Osteoblast (primary cell): ENCODE results near the gene NIPA2. TPM values are rescaled to one million over a fixed set of nuclear protein-coding genes. Genes with fewer than 3 reads are reported as not detected.

Experiments used
- DNase-seq: peaks from one replicate; pipeline ENCODE4 v3.0.0; 2011; ENCODE audit warnings: low spot score, mixed read lengths; ENCODE audit not compliant: insufficient read length; ENCODE audit errors: missing footprints
- H2AFZ ChIP-seq: 2 replicates; pipeline ENCODE4 v1.6.0; 2011; ENCODE audit warnings: mild to moderate bottlenecking, low read length
- H3K27ac ChIP-seq: 2 replicates; pipeline ENCODE4 v1.5.1; 2011; ENCODE audit warnings: mild to moderate bottlenecking, low read depth, low read length, moderate library complexity
- H3K27me3 ChIP-seq: 2 replicates; pipeline ENCODE4 v1.6.0; 2012; ENCODE audit warnings: mild to moderate bottlenecking, control low read depth, inconsistent platforms, low read length, moderate library complexity; ENCODE audit not compliant: insufficient read depth
- H3K36me3 ChIP-seq: 2 replicates; pipeline ENCODE4 v1.5.1; 2011; ENCODE audit warnings: mild to moderate bottlenecking, low read length, control low read depth, moderate library complexity; ENCODE audit not compliant: insufficient read depth
- H3K4me1 ChIP-seq: 2 replicates; pipeline ENCODE4 v1.5.1; 2011; ENCODE audit warnings: mild to moderate bottlenecking, low read length, control low read depth, moderate library complexity; ENCODE audit not compliant: insufficient read depth
- H3K4me2 ChIP-seq: 2 replicates; pipeline ENCODE4 v1.6.0; 2011; ENCODE audit warnings: mild to moderate bottlenecking, low read length; ENCODE audit not compliant: insufficient read depth
- H3K4me3 ChIP-seq: fragments of 200-600 bp; sonication (generic); 3 replicates; pipeline ENCODE4 v1.5.1; 2012; ENCODE audit warnings: mild to moderate bottlenecking, low read length, inconsistent platforms; ENCODE audit not compliant: insufficient read depth
- H3K79me2 ChIP-seq: 2 replicates; pipeline ENCODE4 v1.6.0; 2012; ENCODE audit warnings: mild to moderate bottlenecking, low read length, control low read depth, inconsistent platforms; ENCODE audit not compliant: insufficient read depth
- H3K9me3 ChIP-seq: 2 replicates; pipeline ENCODE4 v1.5.1; 2011; ENCODE audit warnings: low read depth, low read length, control low read depth
- H4K20me1 ChIP-seq: 2 replicates; pipeline ENCODE4 v1.6.0; 2012; ENCODE audit warnings: mild to moderate bottlenecking, low read length, control low read depth; ENCODE audit not compliant: insufficient read depth
- total RNA-seq: library from RNA; depleted of rRNA; stranded (reverse); fragments of >200 nt; gene quantifications from 2 replicates; pipeline ENCODE4 v1.2.3, GENCODE V29; 2012
- TF ChIP-seq, protein P1 (sequence below): IDR thresholded peaks from 2 replicates; pipeline ENCODE4 v1.5.1; 2011; ENCODE audit warnings: mild to moderate bottlenecking, low read depth, low read length, moderate library complexity; ENCODE audit errors: extremely low read depth

The NIPA2 gene
- total RNA-seq, 1 donor = 50.3 TPM

DNA sequence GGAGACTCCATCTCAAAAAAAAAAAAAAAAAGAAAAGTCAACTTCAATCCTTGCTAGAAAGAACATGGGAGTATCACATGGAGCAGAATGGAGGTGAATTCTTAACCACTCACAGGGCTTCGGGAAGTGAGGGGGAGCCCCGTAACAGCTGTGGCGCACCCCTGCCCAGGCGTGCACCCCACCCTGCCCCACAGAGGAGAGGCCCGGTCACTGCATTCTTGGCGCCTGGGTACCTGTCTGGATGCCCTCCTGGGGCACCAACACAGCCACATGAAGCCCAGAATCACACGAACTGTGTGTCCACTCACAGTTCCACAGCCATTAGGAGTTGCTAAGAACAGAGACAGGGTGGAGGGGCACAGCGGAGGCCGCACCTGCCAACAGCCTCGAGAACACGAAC, 51.8 kb downstream of the NIPA2 start:
- TF ChIP-seq, protein P1, sequence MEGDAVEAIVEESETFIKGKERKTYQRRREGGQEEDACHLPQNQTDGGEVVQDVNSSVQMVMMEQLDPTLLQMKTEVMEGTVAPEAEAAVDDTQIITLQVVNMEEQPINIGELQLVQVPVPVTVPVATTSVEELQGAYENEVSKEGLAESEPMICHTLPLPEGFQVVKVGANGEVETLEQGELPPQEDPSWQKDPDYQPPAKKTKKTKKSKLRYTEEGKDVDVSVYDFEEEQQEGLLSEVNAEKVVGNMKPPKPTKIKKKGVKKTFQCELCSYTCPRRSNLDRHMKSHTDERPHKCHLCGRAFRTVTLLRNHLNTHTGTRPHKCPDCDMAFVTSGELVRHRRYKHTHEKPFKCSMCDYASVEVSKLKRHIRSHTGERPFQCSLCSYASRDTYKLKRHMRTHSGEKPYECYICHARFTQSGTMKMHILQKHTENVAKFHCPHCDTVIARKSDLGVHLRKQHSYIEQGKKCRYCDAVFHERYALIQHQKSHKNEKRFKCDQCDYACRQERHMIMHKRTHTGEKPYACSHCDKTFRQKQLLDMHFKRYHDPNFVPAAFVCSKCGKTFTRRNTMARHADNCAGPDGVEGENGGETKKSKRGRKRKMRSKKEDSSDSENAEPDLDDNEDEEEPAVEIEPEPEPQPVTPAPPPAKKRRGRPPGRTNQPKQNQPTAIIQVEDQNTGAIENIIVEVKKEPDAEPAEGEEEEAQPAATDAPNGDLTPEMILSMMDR = no peak
- Histone ChIP-seq H3K9me3 (no peaks in the 10 kb centered on the region), H3K4me2 (no peak overlapping the region), H3K27ac (no peak overlapping the region), H4K20me1 (peaks cover 12% of the 10 kb centered on the region), H3K79me2 (peaks cover 2% of the 10 kb centered on the region), H2AFZ (no peak overlapping the region), H3K4me3 (no peak overlapping the region), H3K4me1 (peaks cover 15% of the 10 kb centered on the region), H3K36me3 (peaks cover 25% of the 10 kb centered on the region), H3K27me3 (no peaks in the 10 kb centered on the region)
- DNase-seq = no peak

DNA sequence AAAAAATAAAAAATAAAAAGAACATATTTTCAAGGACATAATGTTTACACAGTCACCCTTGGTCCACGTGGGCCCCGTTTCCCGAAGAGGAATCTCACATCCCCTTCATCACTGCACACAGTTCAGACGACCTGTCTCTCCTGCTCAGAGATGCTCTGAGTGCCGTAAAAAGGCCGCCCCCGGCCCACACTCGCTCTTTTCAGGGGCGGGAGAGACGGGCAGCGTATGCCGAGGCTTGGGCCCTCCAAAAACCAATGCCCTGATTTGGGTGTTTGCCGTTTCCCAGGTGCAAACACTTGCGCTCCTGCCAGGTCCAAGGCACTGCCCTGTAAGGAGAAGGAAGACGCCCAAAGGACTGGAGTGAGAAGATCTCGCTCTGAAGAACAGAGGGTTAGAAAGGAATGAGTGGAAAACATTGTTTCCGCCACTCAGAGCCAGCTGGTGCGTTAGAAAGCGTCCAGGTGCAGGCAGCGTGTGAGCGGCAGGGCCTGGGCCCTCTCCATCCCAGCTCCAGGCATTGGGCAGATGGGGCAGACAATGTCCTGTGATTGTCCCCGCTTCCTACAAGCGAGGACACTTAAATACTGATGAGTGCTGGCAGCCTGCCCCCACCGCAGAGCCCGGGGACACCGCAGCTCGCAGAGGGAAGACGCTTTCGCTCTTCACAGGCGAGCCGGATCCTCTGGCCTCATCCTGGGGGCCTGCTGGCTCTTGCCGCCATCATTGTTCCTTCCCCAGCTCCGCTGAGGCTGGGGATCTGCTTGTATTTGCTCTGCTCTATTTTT, 53.2 kb downstream of the NIPA2 start:
- Histone ChIP-seq H3K4me3 (no peak overlapping the region), H3K79me2 (peaks cover 2% of the 10 kb centered on the region), H3K9me3 (no peaks in the 10 kb centered on the region), H3K4me2 (no peak overlapping the region), H3K27ac (no peak overlapping the region), H3K27me3 (no peaks in the 10 kb centered on the region), H3K36me3 (peaks cover 25% of the 10 kb centered on the region), H4K20me1 (peaks cover 12% of the 10 kb centered on the region), H2AFZ (no peak overlapping the region), H3K4me1 (peaks cover 15% of the 10 kb centered on the region)
- DNase-seq = no peak
- TF ChIP-seq, protein P1 = no peak

DNA sequence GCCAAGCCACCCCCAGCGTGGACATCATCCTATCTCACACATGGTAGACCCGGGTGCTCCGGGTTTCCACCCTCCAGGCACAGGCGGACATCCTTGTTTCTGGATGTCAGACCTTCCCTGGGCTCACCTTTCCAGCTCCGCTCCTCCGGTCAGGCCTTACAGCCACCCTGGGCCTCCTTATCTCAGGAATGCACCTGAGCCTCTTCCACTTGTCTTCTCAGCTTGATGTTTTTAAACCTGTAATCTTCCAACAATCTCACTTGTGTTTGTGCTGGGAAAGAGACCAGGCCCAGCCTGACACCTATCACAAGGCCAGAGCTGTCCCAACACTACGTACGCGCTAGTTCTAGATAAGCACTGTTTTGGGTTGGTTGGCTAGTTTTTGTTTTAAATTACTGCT, 53.9 kb downstream of the NIPA2 start:
- Histone ChIP-seq H3K4me1 (peaks cover 12% of the 10 kb centered on the region), H4K20me1 (peaks cover 7% of the 10 kb centered on the region), H3K36me3 (peaks cover 25% of the 10 kb centered on the region), H3K9me3 (no peaks in the 10 kb centered on the region), H3K27me3 (no peaks in the 10 kb centered on the region), H3K4me2 (no peak overlapping the region), H3K27ac (no peak overlapping the region), H3K4me3 (no peak overlapping the region), H2AFZ (no peak overlapping the region), H3K79me2 (peaks cover 2% of the 10 kb centered on the region)
- TF ChIP-seq, protein P1 = no peak
- DNase-seq = no peak

DNA sequence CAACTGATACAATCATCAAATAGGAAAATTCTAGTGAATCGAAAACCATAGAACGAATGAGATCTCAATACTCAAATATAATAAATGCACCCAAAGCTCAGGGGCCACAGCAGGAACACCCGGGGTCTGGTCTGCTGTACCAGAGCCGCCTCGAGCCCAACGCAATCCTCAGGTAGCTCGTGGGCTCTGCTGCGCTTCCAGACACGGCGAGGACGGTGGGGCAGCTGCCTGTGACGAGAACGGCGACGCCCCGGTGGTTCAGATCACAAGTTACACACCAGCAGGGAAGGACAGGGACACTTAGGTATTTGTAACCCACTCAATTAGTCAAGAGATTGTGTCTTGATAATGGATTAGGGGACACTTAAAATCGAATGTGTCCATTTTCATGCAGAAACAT, 54.6 kb downstream of the NIPA2 start:
- no peak for DNase-seq
- Histone ChIP-seq H3K36me3 (peaks cover 28% of the 10 kb centered on the region), H3K9me3 (no peaks in the 10 kb centered on the region), H3K4me3 (no peak overlapping the region), H2AFZ (no peak overlapping the region), H3K79me2 (peaks cover 2% of the 10 kb centered on the region), H4K20me1 (peaks cover 3% of the 10 kb centered on the region), H3K4me2 (no peak overlapping the region), H3K27ac (no peak overlapping the region), H3K4me1 (peaks cover 5% of the 10 kb centered on the region), H3K27me3 (no peaks in the 10 kb centered on the region)
- TF ChIP-seq, protein P1 = no peak
